ENCODE measurements around the gene NTN4. TPM values are rescaled to one million over a fixed set of nuclear protein-coding genes. Genes with fewer than 3 reads are reported as not detected.

The NTN4 gene
- total RNA-seq, 4 donors from 2014 or later: 30.8 to 50.6 (median 32.2) TPM

DNA sequence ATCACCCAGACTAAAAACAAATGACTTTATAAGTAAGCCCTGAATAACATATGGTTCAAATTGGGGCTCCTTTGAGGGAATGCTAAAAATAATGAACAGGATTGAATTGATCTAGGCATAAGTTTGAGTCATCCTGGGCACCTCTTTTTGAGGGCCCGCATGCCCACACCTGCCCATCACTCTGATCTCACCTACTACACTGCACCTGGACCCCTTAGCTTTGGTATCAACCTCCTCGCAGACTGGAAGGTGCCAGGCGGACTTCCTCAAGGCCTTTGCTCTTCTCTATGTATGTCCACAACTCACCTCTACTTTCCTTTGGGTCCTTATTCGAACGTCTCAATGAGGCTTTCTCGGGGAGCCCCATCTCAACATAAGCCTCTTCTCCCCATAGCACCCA is 17.2 kb downstream of the NTN4 start:
- H3K4me3 ChIP-seq: no peak overlapping the region
- no peak overlapping the region for H3K27ac ChIP-seq
- H3K9me3 ChIP-seq: peaks cover 0 to 19% (median 0%) of the 10 kb centered on the region in 4 donors
- no peaks in the 10 kb centered on the region for H3K27me3 ChIP-seq
- no peaks in the 10 kb centered on the region for H3K4me1 ChIP-seq
- TF ChIP-seq, protein P1, sequence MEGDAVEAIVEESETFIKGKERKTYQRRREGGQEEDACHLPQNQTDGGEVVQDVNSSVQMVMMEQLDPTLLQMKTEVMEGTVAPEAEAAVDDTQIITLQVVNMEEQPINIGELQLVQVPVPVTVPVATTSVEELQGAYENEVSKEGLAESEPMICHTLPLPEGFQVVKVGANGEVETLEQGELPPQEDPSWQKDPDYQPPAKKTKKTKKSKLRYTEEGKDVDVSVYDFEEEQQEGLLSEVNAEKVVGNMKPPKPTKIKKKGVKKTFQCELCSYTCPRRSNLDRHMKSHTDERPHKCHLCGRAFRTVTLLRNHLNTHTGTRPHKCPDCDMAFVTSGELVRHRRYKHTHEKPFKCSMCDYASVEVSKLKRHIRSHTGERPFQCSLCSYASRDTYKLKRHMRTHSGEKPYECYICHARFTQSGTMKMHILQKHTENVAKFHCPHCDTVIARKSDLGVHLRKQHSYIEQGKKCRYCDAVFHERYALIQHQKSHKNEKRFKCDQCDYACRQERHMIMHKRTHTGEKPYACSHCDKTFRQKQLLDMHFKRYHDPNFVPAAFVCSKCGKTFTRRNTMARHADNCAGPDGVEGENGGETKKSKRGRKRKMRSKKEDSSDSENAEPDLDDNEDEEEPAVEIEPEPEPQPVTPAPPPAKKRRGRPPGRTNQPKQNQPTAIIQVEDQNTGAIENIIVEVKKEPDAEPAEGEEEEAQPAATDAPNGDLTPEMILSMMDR (IDR thresholded peaks at IDR 0.05): no peak
- TF ChIP-seq POLR2A (IDR thresholded peaks at IDR 0.05): no peak
- no peak for TF ChIP-seq EP300 (IDR thresholded peaks at IDR 0.05)
- 97 to 98% methylated on average over 6 of the region's 6 CpGs for WGBS, 2 donors
- peaks cover 0 to 17% (median 0%) of the 10 kb centered on the region in 3 donors for H3K36me3 ChIP-seq
- no peak for DNase-seq (ENCODE audit: low spot score in 2 of 2)

DNA sequence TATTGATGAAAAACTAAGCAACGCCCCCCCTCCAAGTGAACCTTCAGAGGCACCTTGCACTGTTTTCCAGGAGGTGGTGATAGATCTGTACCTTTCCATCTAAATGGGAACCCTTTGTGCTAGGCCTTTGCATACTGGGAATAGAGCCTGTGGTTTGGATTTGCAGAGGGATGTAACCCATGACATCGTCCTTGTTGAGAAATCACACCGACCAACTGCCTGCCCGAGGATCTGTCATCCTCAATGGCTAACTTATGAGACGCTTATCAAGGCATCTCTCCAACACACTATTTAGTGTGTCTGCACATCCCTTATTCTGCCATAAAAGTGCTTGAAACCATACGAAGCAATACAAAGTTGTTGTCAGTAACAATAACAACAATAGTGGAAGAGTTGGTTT is 22.9 kb downstream of the NTN4 start:
- WGBS, 2 donors: 77 to 84% methylated on average over 6 of the region's 6 CpGs
- H3K27ac ChIP-seq: no peak overlapping the region

GRCh38 chr12:95766356-95767019 is 24.1 kb downstream of the NTN4 start:
- H3K4me1 ChIP-seq: peaks cover 0 to 7% (median 0%) of the 10 kb centered on the region in 4 donors
- no peaks in the 10 kb centered on the region for H3K9me3 ChIP-seq
- no peaks in the 10 kb centered on the region for H3K27me3 ChIP-seq
- no peak for DNase-seq (ENCODE audit: low spot score in 2 of 2)
- WGBS, 2 donors: 42 to 49% methylated on average over 7 of the region's 7 CpGs
- H3K36me3 ChIP-seq: no peaks in the 10 kb centered on the region
- TF ChIP-seq, protein P1 (IDR thresholded peaks at IDR 0.05): no peak
- no peak overlapping the region for H3K27ac ChIP-seq
- no peak overlapping the region for H3K4me3 ChIP-seq

More for the DNA sequence above, 22.9 kb downstream of the NTN4 start:
- Histone ChIP-seq H3K9me3 (no peaks in the 10 kb centered on the region), H3K36me3 (no peaks in the 10 kb centered on the region), H3K27me3 (no peaks in the 10 kb centered on the region), H3K4me1 (peaks cover 0 to 7% (median 0%) of the 10 kb centered on the region in 4 donors), H3K4me3 (no peak overlapping the region)
- DNase-seq (ENCODE audit: low spot score in 2 of 2): no peak
- TF ChIP-seq POLR2A (IDR thresholded peaks at IDR 0.05): no peak
- TF ChIP-seq EP300 (IDR thresholded peaks at IDR 0.05): no peak
- TF ChIP-seq, protein P1 (IDR thresholded peaks at IDR 0.05): no peak

DNA sequence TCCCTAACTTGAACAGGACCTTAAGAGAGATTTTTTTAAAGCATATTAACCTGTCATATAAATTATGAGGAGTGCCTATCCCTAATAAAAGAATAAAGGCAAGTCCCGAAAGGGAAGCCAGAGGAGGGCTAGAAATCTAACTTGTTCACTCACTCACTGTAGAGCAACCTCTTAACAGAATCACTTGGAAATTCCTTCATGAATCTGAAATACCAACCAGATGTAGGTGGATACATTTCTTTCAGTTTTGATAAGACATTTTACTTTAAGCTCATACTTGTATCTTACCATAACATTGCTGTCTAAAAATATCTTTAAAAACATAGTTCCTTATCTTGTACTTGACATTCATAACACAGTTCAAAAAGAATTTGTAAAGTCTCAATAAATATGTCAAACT is 25.7 kb downstream of the NTN4 start:
- no peaks in the 10 kb centered on the region for H3K36me3 ChIP-seq
- H3K4me1 ChIP-seq: peaks cover 0 to 7% (median 0%) of the 10 kb centered on the region in 4 donors
- H3K27ac ChIP-seq: no peak overlapping the region
- H3K4me3 ChIP-seq: no peak overlapping the region
- WGBS, 2 donors: 92 to 94% methylated on average over 1 of the region's 1 CpG
- H3K9me3 ChIP-seq: peaks cover 0 to 5% (median 0%) of the 10 kb centered on the region in 4 donors
- H3K27me3 ChIP-seq: no peaks in the 10 kb centered on the region
- no peak for TF ChIP-seq EP300 (IDR thresholded peaks at IDR 0.05)
- TF ChIP-seq, protein P1 (IDR thresholded peaks at IDR 0.05): no peak
- no peak for TF ChIP-seq POLR2A (IDR thresholded peaks at IDR 0.05)
- DNase-seq (ENCODE audit: low spot score in 2 of 2): no peak

GRCh38 chr12:95763809-95764253 is 26.7 kb downstream of the NTN4 start:
- Histone ChIP-seq H3K9me3 (peaks cover 0 to 10% (median 2%) of the 10 kb centered on the region in 4 donors), H3K27ac (no peak overlapping the region), H3K4me3 (no peak overlapping the region), H3K36me3 (no peaks in the 10 kb centered on the region), H3K4me1 (peaks cover 0 to 7% (median 0%) of the 10 kb centered on the region in 4 donors), H3K27me3 (no peaks in the 10 kb centered on the region)
- peak in 1 of 2 donors; percentile 26 for DNase-seq (ENCODE audit: low spot score in 2 of 2)
- TF ChIP-seq POLR2A (IDR thresholded peaks at IDR 0.05): no peak
- TF ChIP-seq EP300 (IDR thresholded peaks at IDR 0.05): peak in 1 of 2 donors; percentile 42
- TF ChIP-seq, protein P1 (IDR thresholded peaks at IDR 0.05): no peak
